GM23248 (cell line): ENCODE data around the gene TGM6.

Source experiments
- EZH2 ChIP-seq: fragments of 200-600 bp; sonication (generic); IDR thresholded peaks from 2 replicates; pipeline ENCODE4 v1.6.1; 2018; ENCODE audit warnings: antibody characterized with exemption, mild to moderate bottlenecking; ENCODE audit not compliant: insufficient read depth, poor library complexity, severe bottlenecking
- EZH2phosphoT487 ChIP-seq: fragments of 200-600 bp; sonication (generic); IDR thresholded peaks from 2 replicates; pipeline ENCODE4 v1.6.1; 2018; ENCODE audit warnings: antibody characterized with exemption, moderate library complexity, mild to moderate bottlenecking, low read depth; ENCODE audit not compliant: insufficient read depth

DNA sequence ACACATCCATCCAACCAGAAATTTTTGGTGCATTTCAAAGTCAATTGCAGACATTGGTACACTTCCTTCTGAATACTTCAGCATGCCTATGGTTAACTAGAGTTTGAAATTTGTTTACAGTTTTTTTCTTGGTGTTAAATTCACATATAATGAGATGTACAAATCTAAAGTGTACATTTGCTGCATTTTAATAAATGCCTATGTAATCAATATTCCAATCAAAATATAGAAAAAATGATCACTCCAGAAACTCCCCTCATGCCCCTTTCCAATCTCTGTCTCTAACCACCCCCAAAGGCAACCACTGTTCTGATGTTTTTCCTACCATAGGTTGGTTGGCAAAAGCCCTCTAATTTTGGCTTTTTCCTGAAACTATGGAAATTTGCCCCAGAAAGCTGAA lies 7.6 kb upstream of the TGM6 start:
- TF ChIP-seq EZH2 (no peak), EZH2phosphoT487 (no peak)
